ENCODE data around the gene SCFD2. TPM values are rescaled to one million over a fixed set of nuclear protein-coding genes. Genes with fewer than 3 reads are reported as not detected.

The SCFD2 gene
- total RNA-seq, 1 donor from 2014 or later: 14.3 TPM

- H3K4me1 ChIP-seq: peaks cover 23% of the 10 kb centered on the region
- no peaks in the 10 kb centered on the region for H3K9me3 ChIP-seq
- ATAC-seq (no peak), DNase-seq (no peak)
- H3K4me3 ChIP-seq: no peak overlapping the region
- H3K27me3 ChIP-seq: peaks cover 15% of the 10 kb centered on the region
- intact Hi-C loops (cut with DNase I): loop anchor here (10.0 kb wide), 1 partner anchor 120 kb away; no protein-coding TSS in a partner anchor
- H3K27ac ChIP-seq: no peak overlapping the region
- no peaks in the 10 kb centered on the region for H3K36me3 ChIP-seq
- TF ChIP-seq, protein P1, sequence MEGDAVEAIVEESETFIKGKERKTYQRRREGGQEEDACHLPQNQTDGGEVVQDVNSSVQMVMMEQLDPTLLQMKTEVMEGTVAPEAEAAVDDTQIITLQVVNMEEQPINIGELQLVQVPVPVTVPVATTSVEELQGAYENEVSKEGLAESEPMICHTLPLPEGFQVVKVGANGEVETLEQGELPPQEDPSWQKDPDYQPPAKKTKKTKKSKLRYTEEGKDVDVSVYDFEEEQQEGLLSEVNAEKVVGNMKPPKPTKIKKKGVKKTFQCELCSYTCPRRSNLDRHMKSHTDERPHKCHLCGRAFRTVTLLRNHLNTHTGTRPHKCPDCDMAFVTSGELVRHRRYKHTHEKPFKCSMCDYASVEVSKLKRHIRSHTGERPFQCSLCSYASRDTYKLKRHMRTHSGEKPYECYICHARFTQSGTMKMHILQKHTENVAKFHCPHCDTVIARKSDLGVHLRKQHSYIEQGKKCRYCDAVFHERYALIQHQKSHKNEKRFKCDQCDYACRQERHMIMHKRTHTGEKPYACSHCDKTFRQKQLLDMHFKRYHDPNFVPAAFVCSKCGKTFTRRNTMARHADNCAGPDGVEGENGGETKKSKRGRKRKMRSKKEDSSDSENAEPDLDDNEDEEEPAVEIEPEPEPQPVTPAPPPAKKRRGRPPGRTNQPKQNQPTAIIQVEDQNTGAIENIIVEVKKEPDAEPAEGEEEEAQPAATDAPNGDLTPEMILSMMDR (IDR thresholded peaks at IDR 0.05): no peak
Measured at GRCh38 chr4:52864793-52865192, 501.1 kb downstream of the SCFD2 start.

DNA sequence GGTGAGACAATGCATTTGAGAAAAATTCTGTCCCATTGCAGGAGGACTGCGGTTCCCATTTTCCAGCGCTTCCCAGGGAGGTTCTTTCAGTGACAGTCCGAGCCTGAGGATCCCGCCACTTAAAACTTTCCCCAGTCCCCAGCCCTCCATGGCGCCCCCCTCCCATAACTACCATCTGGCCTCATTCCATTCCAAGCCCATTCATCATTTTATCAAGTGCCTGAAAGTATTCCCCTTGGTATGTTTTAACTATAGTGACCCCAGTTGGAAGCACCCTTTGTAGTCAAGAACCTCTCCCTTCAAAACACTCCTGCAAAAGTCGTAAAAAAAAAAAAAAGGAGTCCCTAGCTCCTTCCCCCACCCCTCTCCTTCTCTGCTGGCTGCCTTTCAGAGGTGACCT, 502.5 kb downstream of the SCFD2 start:
- Histone ChIP-seq H3K36me3 (no peaks in the 10 kb centered on the region), H3K9me3 (no peaks in the 10 kb centered on the region), H3K27me3 (peaks cover 15% of the 10 kb centered on the region), H3K4me3 (no peak overlapping the region), H3K4me1 (peaks cover 18% of the 10 kb centered on the region), H3K27ac (no peak overlapping the region)
- intact Hi-C loops (cut with DNase I): loop anchor here (10.0 kb wide), 1 partner anchor 119 kb away; no protein-coding TSS in a partner anchor
- ATAC-seq: no peak
- TF ChIP-seq, protein P1 (IDR thresholded peaks at IDR 0.05): no peak
- DNase-seq: no peak

- TF ChIP-seq, protein P1 (IDR thresholded peaks at IDR 0.05): no peak
- intact Hi-C loops (cut with DNase I): loop anchor here (10.0 kb wide), 1 partner anchor 118 kb away; no protein-coding TSS in a partner anchor
- Histone ChIP-seq H3K4me1 (peaks cover 18% of the 10 kb centered on the region), H3K4me3 (peak overlapping the region; percentile 69), H3K27me3 (peaks cover 15% of the 10 kb centered on the region), H3K36me3 (no peaks in the 10 kb centered on the region), H3K27ac (no peak overlapping the region), H3K9me3 (no peaks in the 10 kb centered on the region)
- DNase-seq: no peak
- ATAC-seq: no peak
Measured at GRCh38 chr4:52862639-52863161, 503.2 kb downstream of the SCFD2 start.

DNA sequence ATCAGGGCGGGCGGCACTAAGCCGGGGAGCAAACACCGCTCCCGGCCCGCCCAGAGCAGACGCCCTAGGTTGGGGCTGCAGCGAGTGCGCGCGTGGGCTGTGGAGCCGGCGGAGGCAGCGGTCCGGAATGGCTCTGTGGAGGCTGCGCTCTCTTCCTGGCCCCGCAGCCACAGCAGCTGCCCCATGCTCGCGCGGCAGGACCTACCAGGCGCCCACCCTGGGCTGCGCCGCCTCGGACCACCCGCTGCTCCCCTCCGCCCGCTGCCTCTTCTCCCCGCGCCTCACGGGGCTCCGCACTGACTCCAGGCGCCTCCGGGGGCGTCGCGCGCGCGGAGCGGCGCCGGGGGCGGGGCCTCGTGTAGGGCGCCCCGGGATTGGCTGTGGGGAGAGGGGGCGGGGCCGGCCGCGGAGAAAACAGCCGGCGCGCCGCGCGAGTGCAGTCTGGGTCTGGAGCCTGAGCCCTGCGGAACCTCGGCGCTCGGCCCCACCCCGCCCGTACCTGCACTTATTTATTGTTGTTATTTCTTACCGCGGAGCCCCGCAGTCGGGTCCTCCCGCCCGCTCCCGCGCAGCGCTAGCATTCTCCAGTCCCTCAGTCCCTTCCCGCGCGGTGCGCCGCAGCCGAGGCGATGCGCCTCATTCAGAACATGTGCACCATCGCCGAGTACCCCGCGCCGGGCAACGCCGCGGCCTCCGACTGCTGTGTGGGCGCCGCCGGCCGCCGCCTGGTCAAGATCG, 503.8 kb downstream of the SCFD2 start, which contains the start of gene RASL11B:
Gene RASL11B (plus strand): TSS at position 439 of the 738 bp plus-strand sequence. CDS start 191 bp downstream, at position 630.
- intact Hi-C loops (cut with DNase I): loop anchor here (10.0 kb wide), 1 partner anchor 117 kb away; no protein-coding TSS in a partner anchor
- H3K4me1 ChIP-seq: peaks cover 18% of the 10 kb centered on the region
- H3K36me3 ChIP-seq: no peaks in the 10 kb centered on the region
- H3K9me3 ChIP-seq: no peaks in the 10 kb centered on the region
- peaks cover 15% of the 10 kb centered on the region for H3K27me3 ChIP-seq
- DNase-seq (peak; percentile 89), ATAC-seq (peak; percentile 99)
- TF ChIP-seq, protein P1 (IDR thresholded peaks at IDR 0.05): peak; percentile 44
- peak within 1 kb of the TSS; percentile 69 for H3K4me3 ChIP-seq
- peak within 1 kb of the TSS; percentile 11 for H3K27ac ChIP-seq

- Histone ChIP-seq H3K4me3 (peak overlapping the region; percentile 69), H3K36me3 (no peaks in the 10 kb centered on the region), H3K27me3 (peaks cover 15% of the 10 kb centered on the region), H3K27ac (peak overlapping the region; percentile 11), H3K9me3 (no peaks in the 10 kb centered on the region), H3K4me1 (peaks cover 18% of the 10 kb centered on the region)
- no peak for DNase-seq
- TF ChIP-seq, protein P1 (IDR thresholded peaks at IDR 0.05): no peak
- no peak for ATAC-seq
- intact Hi-C loops (cut with DNase I): loop anchor here (10.0 kb wide), 1 partner anchor 116 kb away; no protein-coding TSS in a partner anchor
Measured at GRCh38 chr4:52861171-52861823, 504.6 kb downstream of the SCFD2 start.
